Measurements from ENCODE around the gene FRMD4B. TPM values are rescaled to one million over a fixed set of nuclear protein-coding genes. Genes with fewer than 3 reads are reported as not detected.

The FRMD4B gene
- total RNA-seq, 1 donor from 2014 or later: 16.1 TPM

- Histone ChIP-seq H3K27me3 (ENCODE audit: low read depth) (no peaks in the 10 kb centered on the region), H3K27ac (replicated peaks) (no peak overlapping the region), H3K4me1 (peaks cover 16% of the 10 kb centered on the region), H3K36me3 (no peaks in the 10 kb centered on the region), H3K4me3 (no peak overlapping the region), H3K9me3 (replicated peaks) (no peaks in the 10 kb centered on the region)
- intact Hi-C loops (cut with micrococcal nuclease): no loop called here
- no peak for TF ChIP-seq CTCF (IDR thresholded peaks at IDR 0.05; ENCODE audit: borderline replicate concordance)
- no peak for DNase-seq
These were observed 33.4 kb upstream of the FRMD4B start for GRCh38 chr3:69419276-69419675.

- no peak for TF ChIP-seq CTCF (IDR thresholded peaks at IDR 0.05; ENCODE audit: borderline replicate concordance)
- H3K27ac ChIP-seq (replicated peaks): no peak overlapping the region
- H3K36me3 ChIP-seq: no peaks in the 10 kb centered on the region
- H3K4me3 ChIP-seq: no peak overlapping the region
- H3K9me3 ChIP-seq (replicated peaks): no peaks in the 10 kb centered on the region
- intact Hi-C loops (cut with micrococcal nuclease): no loop called here
- DNase-seq: no peak
- peaks cover 16% of the 10 kb centered on the region for H3K4me1 ChIP-seq
- no peaks in the 10 kb centered on the region for H3K27me3 ChIP-seq (ENCODE audit: low read depth)
These were observed 31.7 kb upstream of the FRMD4B start for GRCh38 chr3:69417541-69418078.

GRCh38 chr3:69413551-69414207 lies 27.8 kb upstream of the FRMD4B start:
- peaks cover 16% of the 10 kb centered on the region for H3K4me1 ChIP-seq
- no peaks in the 10 kb centered on the region for H3K9me3 ChIP-seq (replicated peaks)
- intact Hi-C loops (cut with micrococcal nuclease): no loop called here
- no peak for TF ChIP-seq CTCF (IDR thresholded peaks at IDR 0.05; ENCODE audit: borderline replicate concordance)
- no peaks in the 10 kb centered on the region for H3K36me3 ChIP-seq
- no peaks in the 10 kb centered on the region for H3K27me3 ChIP-seq (ENCODE audit: low read depth)
- no peak for DNase-seq
- no peak overlapping the region for H3K4me3 ChIP-seq
- H3K27ac ChIP-seq (replicated peaks): no peak overlapping the region

GRCh38 chr3:69411346-69411745 lies 25.5 kb upstream of the FRMD4B start:
- intact Hi-C loops (cut with micrococcal nuclease): no loop called here
- H3K4me1 ChIP-seq: peaks cover 24% of the 10 kb centered on the region
- no peak for TF ChIP-seq CTCF (IDR thresholded peaks at IDR 0.05; ENCODE audit: borderline replicate concordance)
- H3K4me3 ChIP-seq: no peak overlapping the region
- no peaks in the 10 kb centered on the region for H3K27me3 ChIP-seq (ENCODE audit: low read depth)
- no peak overlapping the region for H3K27ac ChIP-seq (replicated peaks)
- no peaks in the 10 kb centered on the region for H3K36me3 ChIP-seq
- no peaks in the 10 kb centered on the region for H3K9me3 ChIP-seq (replicated peaks)
- no peak for DNase-seq

GRCh38 chr3:69410301-69410700 lies 24.4 kb upstream of the FRMD4B start:
- TF ChIP-seq CTCF (IDR thresholded peaks at IDR 0.05; ENCODE audit: borderline replicate concordance): peak; percentile 89
- intact Hi-C loops (cut with micrococcal nuclease): no loop called here
- peaks cover under 1% of the 10 kb centered on the region for H3K36me3 ChIP-seq
- H3K4me3 ChIP-seq: peak overlapping the region; percentile 35
- H3K4me1 ChIP-seq: peaks cover 26% of the 10 kb centered on the region
- H3K9me3 ChIP-seq (replicated peaks): peaks cover 2% of the 10 kb centered on the region
- peak overlapping the region; percentile 63 for H3K27ac ChIP-seq (replicated peaks)
- DNase-seq: peak; percentile 67
- no peaks in the 10 kb centered on the region for H3K27me3 ChIP-seq (ENCODE audit: low read depth)
